Mucosa of descending colon (tissue), 3 donors: Measurements from ENCODE around the gene MBTD1. TPM values are rescaled to one million over a fixed set of nuclear protein-coding genes. Genes with fewer than 3 reads are reported as not detected.

Experiments
- ATAC-seq: fragments of 200-7000 bp; cut with Tn5 transposase; one replicate; pipeline ENCODE4 v1.9.1; 2020; ENCODE audit warnings: mild to moderate bottlenecking, moderate library complexity
- DNase-seq, 3 donors: peaks; one replicate each; pipeline ENCODE4 v3.0.0-alpha.2; 2020
- H3K36me3 ChIP-seq: fragments of 200-600 bp; one replicate; pipeline ENCODE4 v1.8.0; 2021; ENCODE audit warnings: low read depth, mild to moderate bottlenecking
- H3K4me1 ChIP-seq: fragments of 200-600 bp; one replicate; pipeline ENCODE4 v1.8.0; 2021; ENCODE audit warnings: low read depth, mild to moderate bottlenecking
- H3K4me3 ChIP-seq: fragments of 200-600 bp; one replicate; pipeline ENCODE4 v1.8.0; 2021; ENCODE audit warnings: mild to moderate bottlenecking
- H3K9me3 ChIP-seq: fragments of 200-600 bp; one replicate; pipeline ENCODE4 v1.8.0; 2021; ENCODE audit warnings: mild to moderate bottlenecking
- CTCF ChIP-seq: fragments of 200-600 bp; IDR thresholded peaks from one replicate; pipeline ENCODE4 v1.8.0; 2022; ENCODE audit warnings: antibody characterized with exemption, mild to moderate bottlenecking
- intact Hi-C, 2 donors: fragments of 100-400 bp; cut with DNase I in 1 of 2; cut with micrococcal nuclease in 1 of 2; formaldehyde crosslinking; loops; one replicate each; pipeline versions ENCODE4 v1.11.0 to v1.11.1; 2022; cut with DNase I, micrococcal nuclease
- total RNA-seq, 3 donors: library from RNA; stranded (reverse); fragmentation: NEBNext Ultra II Directional in 2 of 3; extraction: Animal tissue kit (Norgen Biotek cat#: 25700) in 2 of 3; gene quantifications; one replicate each; pipeline versions ENCODE4 v1.2.1 to v1.2.4, GENCODE V29; 2021 to 2023
- donor health status: DM: no; HTN: no; CAD: no; lungs with moderate emphysema.
- donor health status: DM: no; HTN: no; CAD: no.
- donor health status: DM: no; HTN: yes; CAD: no.

MBTD1 gene
- total RNA-seq, 3 donors from 2014 or later: 13.7 to 19.5 (median 15.9) TPM

- no peak for ATAC-seq
- no peak for TF ChIP-seq CTCF
- H3K9me3 ChIP-seq: no peaks in the 10 kb centered on the region
- no peak for DNase-seq
- peaks cover 7% of the 10 kb centered on the region for H3K36me3 ChIP-seq
- no peaks in the 10 kb centered on the region for H3K4me1 ChIP-seq
- no peak overlapping the region for H3K4me3 ChIP-seq
- intact Hi-C loops: no loop called here
Measured at GRCh38 chr17:51191895-51192294, 68.0 kb downstream of the MBTD1 start.

- Histone ChIP-seq H3K4me1 (no peaks in the 10 kb centered on the region), H3K36me3 (peaks cover 7% of the 10 kb centered on the region), H3K4me3 (no peak overlapping the region), H3K9me3 (no peaks in the 10 kb centered on the region)
- intact Hi-C loops: no loop called here
- no peak for TF ChIP-seq CTCF
- ATAC-seq (no peak), DNase-seq (no peak)
Measured at GRCh38 chr17:51189628-51190027, 70.2 kb downstream of the MBTD1 start.

GRCh38 chr17:51189162-51189561, 70.7 kb downstream of the MBTD1 start:
- no peak for TF ChIP-seq CTCF
- H3K36me3 ChIP-seq: peaks cover 7% of the 10 kb centered on the region
- intact Hi-C loops: no loop called here
- DNase-seq (no peak), ATAC-seq (no peak)
- no peaks in the 10 kb centered on the region for H3K9me3 ChIP-seq
- H3K4me1 ChIP-seq: no peaks in the 10 kb centered on the region
- no peak overlapping the region for H3K4me3 ChIP-seq

GRCh38 chr17:51188271-51188833, 71.5 kb downstream of the MBTD1 start:
- intact Hi-C loops: no loop called here
- Histone ChIP-seq H3K9me3 (no peaks in the 10 kb centered on the region), H3K4me3 (no peak overlapping the region), H3K36me3 (peaks cover 7% of the 10 kb centered on the region), H3K4me1 (no peaks in the 10 kb centered on the region)
- DNase-seq (no peak), ATAC-seq (no peak)
- no peak for TF ChIP-seq CTCF

GRCh38 chr17:51185763-51186332, 74.0 kb downstream of the MBTD1 start:
- no peaks in the 10 kb centered on the region for H3K4me1 ChIP-seq
- no peaks in the 10 kb centered on the region for H3K36me3 ChIP-seq
- ATAC-seq (no peak), DNase-seq (no peak)
- H3K4me3 ChIP-seq: no peak overlapping the region
- no peaks in the 10 kb centered on the region for H3K9me3 ChIP-seq
- intact Hi-C loops: no loop called here
- no peak for TF ChIP-seq CTCF
